WTC11 (cell line): Measurements from ENCODE around the gene CDPF1. TPM values are rescaled to one million over a fixed set of nuclear protein-coding genes. Genes with fewer than 3 reads are reported as not detected.

Experiments used
- ATAC-seq: fragments of 200-7000 bp; cut with Tn5 transposase; 2 replicates; pipeline ENCODE4 v1.10.0; 2021; ENCODE audit warnings: mild to moderate bottlenecking, moderate library complexity
- CTCF ChIA-PET: fragments of 300-600 bp; sonication (Branson Sonifier 250); formaldehyde crosslinking; loops from one replicate; lab custom pipeline; 2021; ENCODE audit warnings: antibody characterized with exemption; lab: Charles Lee
- POLR2A ChIA-PET: fragments of 350-600 bp; sonication (Branson Sonifier 250); formaldehyde crosslinking; loops from one replicate; lab custom pipeline; 2021; ENCODE audit warnings: antibody characterized with exemption; lab: Charles Lee
- DNase-seq: peaks from one replicate; pipeline ENCODE4 v3.0.0; 2021; ENCODE audit warnings: low spot score
- H3K27ac Mint-ChIP-seq: 2 replicates; pipeline ENCODE4 v1.8.0; 2021; ENCODE audit warnings: mixed read lengths
- H3K27me3 Mint-ChIP-seq: 2 replicates; pipeline ENCODE4 v1.8.0; 2021; ENCODE audit warnings: low read depth, mild to moderate bottlenecking, moderate library complexity, mixed read lengths
- H3K36me3 Mint-ChIP-seq: 2 replicates; pipeline ENCODE4 v1.8.0; 2021; ENCODE audit warnings: mixed read lengths
- H3K4me1 Mint-ChIP-seq: 2 replicates; pipeline ENCODE4 v1.8.0; 2022; ENCODE audit warnings: mixed read lengths
- H3K4me3 Mint-ChIP-seq: 2 replicates; pipeline ENCODE4 v1.8.0; 2021; ENCODE audit warnings: mild to moderate bottlenecking, moderate library complexity, mixed read lengths
- H3K9me3 Mint-ChIP-seq: 2 replicates; pipeline ENCODE4 v1.8.0; 2021; ENCODE audit warnings: mixed read lengths
- ARID4B ChIP-seq: sonication (generic); formaldehyde crosslinking; IDR thresholded peaks from 2 replicates; pipeline ENCODE4 v1.8.0; 2023; ENCODE audit warnings: missing genetic modification reagents, mild to moderate bottlenecking, borderline replicate concordance
- CBFB ChIP-seq: sonication (generic); formaldehyde crosslinking; IDR thresholded peaks from 2 replicates; pipeline ENCODE4 v1.8.1; 2022; ENCODE audit warnings: mild to moderate bottlenecking, low read depth, missing genetic modification reagents
- CTCF ChIP-seq: fragments of 200-600 bp; IDR thresholded peaks from 2 replicates; pipeline ENCODE4 v1.8.0; 2022; ENCODE audit warnings: antibody characterized with exemption
- ELF4 ChIP-seq: sonication (generic); formaldehyde crosslinking; IDR thresholded peaks from 2 replicates; pipeline ENCODE4 v1.8.1; 2022; ENCODE audit warnings: low read depth, mild to moderate bottlenecking, moderate library complexity, missing genetic modification reagents
- ERG ChIP-seq: fragments of 250-450 bp; sonication (Bioruptor Pico); IDR thresholded peaks from 2 replicates; pipeline ENCODE4 v1.8.0; 2021; ENCODE audit warnings: mild to moderate bottlenecking
- ESRRA ChIP-seq: sonication (generic); formaldehyde crosslinking; IDR thresholded peaks from 2 replicates; pipeline ENCODE4 v1.8.1; 2022; ENCODE audit warnings: mild to moderate bottlenecking, missing genetic modification reagents, borderline replicate concordance
- ETV6 ChIP-seq: sonication (generic); formaldehyde crosslinking; IDR thresholded peaks from 2 replicates; pipeline ENCODE4 v1.8.1; 2022; ENCODE audit warnings: mild to moderate bottlenecking, missing genetic modification reagents
- FOXK1 ChIP-seq: sonication (generic); formaldehyde crosslinking; IDR thresholded peaks from 2 replicates; pipeline ENCODE4 v1.8.0; 2022; ENCODE audit warnings: mild to moderate bottlenecking, moderate library complexity, missing genetic modification reagents
- IRF2 ChIP-seq: sonication (generic); formaldehyde crosslinking; IDR thresholded peaks from 2 replicates; pipeline ENCODE4 v1.8.0; 2022; ENCODE audit warnings: low read depth, missing genetic modification reagents, borderline replicate concordance
- MLX ChIP-seq: sonication (generic); formaldehyde crosslinking; IDR thresholded peaks from 2 replicates; pipeline ENCODE4 v1.8.1; 2023; ENCODE audit warnings: mild to moderate bottlenecking, missing genetic modification reagents, moderate library complexity
- NR1H2 ChIP-seq: sonication (generic); formaldehyde crosslinking; IDR thresholded peaks from 2 replicates; pipeline ENCODE4 v1.9.0; 2021; ENCODE audit warnings: mild to moderate bottlenecking, moderate library complexity, missing genetic modification reagents
- RORB ChIP-seq: fragments of 250-450 bp; sonication (Bioruptor Pico); IDR thresholded peaks from 2 replicates; pipeline ENCODE4 v1.9.0; 2021; ENCODE audit warnings: mild to moderate bottlenecking
- SOX15 ChIP-seq: fragments of 250-450 bp; sonication (Bioruptor Pico); IDR thresholded peaks from 2 replicates; pipeline ENCODE4 v1.9.0; 2021; ENCODE audit warnings: mild to moderate bottlenecking
- ZBTB21 ChIP-seq: sonication (generic); formaldehyde crosslinking; IDR thresholded peaks from 2 replicates; pipeline ENCODE4 v1.8.1; 2023; ENCODE audit warnings: mild to moderate bottlenecking, missing genetic modification reagents, borderline replicate concordance
- ZMAT4 ChIP-seq: fragments of 250-450 bp; sonication (Bioruptor Pico); IDR thresholded peaks from 2 replicates; pipeline ENCODE4 v1.9.0; 2021; ENCODE audit warnings: mild to moderate bottlenecking
- ZNF317 ChIP-seq: sonication (generic); formaldehyde crosslinking; IDR thresholded peaks from 2 replicates; pipeline ENCODE4 v1.8.1; 2023; ENCODE audit warnings: low read depth, mild to moderate bottlenecking, moderate library complexity, missing genetic modification reagents, borderline replicate concordance
- total RNA-seq: library from RNA; stranded (reverse); gene quantifications from 3 replicates; pipeline ENCODE4 v1.2.3, GENCODE V29; 2021
- TF ChIP-seq, protein P1 (sequence below): sonication (generic); formaldehyde crosslinking; IDR thresholded peaks from 2 replicates; pipeline ENCODE4 v1.8.0; 2022; ENCODE audit warnings: mild to moderate bottlenecking, missing genetic modification reagents
- TF ChIP-seq, protein P2 (sequence below): sonication (generic); formaldehyde crosslinking; IDR thresholded peaks from 2 replicates; pipeline ENCODE4 v1.8.1; 2022; ENCODE audit warnings: low read depth, mild to moderate bottlenecking, moderate library complexity, missing genetic modification reagents, borderline replicate concordance
- TF ChIP-seq, protein P3 (sequence below): sonication (generic); formaldehyde crosslinking; IDR thresholded peaks from 2 replicates; pipeline ENCODE4 v1.8.1; 2022; ENCODE audit warnings: low read depth, missing genetic modification reagents, borderline replicate concordance
- TF ChIP-seq, protein P4 (sequence below): fragments of 250-450 bp; sonication (Bioruptor Pico); conservative IDR thresholded peaks from 2 replicates; pipeline ENCODE4 v1.9.0; 2021; ENCODE audit warnings: mild to moderate bottlenecking

The CDPF1 gene
- total RNA-seq, 1 experiment from 2014 or later, result 11.5 TPM

DNA sequence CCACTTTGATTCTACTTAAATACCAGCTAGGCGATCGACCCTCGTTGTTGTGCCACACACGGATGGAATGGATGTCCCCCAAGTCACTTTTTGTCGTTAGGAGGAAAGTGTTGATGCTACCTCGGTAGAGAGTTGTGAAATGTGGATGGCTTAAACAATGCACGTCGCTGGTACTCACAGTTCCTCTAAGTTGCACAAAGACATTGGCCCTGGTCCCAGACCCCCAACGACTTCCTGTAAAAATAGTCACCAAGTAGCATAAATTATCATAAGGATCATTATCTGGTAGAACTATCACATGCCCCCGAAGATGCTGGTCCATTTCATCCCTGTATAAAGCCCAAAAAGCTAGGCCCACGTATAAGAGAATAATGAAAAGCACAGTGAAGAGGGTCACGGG, 9.3 kb upstream of the CDPF1 start:
- CTCF ChIA-PET, result no interaction called here
- no peak overlapping the region for H3K4me3 Mint-ChIP-seq
- TF ChIP-seq ERG (CRISPR knock-in tag), result no peak
- TF ChIP-seq RORB (CRISPR knock-in tag), result no peak
- no peak for TF ChIP-seq ESRRA
- TF ChIP-seq FOXK1, result no peak
- no peak for TF ChIP-seq ETV6
- TF ChIP-seq NR1H2 (CRISPR knock-in tag), result no peak
- TF ChIP-seq MLX, result no peak
- TF ChIP-seq, protein P1, sequence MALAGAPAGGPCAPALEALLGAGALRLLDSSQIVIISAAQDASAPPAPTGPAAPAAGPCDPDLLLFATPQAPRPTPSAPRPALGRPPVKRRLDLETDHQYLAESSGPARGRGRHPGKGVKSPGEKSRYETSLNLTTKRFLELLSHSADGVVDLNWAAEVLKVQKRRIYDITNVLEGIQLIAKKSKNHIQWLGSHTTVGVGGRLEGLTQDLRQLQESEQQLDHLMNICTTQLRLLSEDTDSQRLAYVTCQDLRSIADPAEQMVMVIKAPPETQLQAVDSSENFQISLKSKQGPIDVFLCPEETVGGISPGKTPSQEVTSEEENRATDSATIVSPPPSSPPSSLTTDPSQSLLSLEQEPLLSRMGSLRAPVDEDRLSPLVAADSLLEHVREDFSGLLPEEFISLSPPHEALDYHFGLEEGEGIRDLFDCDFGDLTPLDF (CRISPR knock-in tag), result no peak
- TF ChIP-seq ZNF317, result no peak
- TF ChIP-seq, protein P2, sequence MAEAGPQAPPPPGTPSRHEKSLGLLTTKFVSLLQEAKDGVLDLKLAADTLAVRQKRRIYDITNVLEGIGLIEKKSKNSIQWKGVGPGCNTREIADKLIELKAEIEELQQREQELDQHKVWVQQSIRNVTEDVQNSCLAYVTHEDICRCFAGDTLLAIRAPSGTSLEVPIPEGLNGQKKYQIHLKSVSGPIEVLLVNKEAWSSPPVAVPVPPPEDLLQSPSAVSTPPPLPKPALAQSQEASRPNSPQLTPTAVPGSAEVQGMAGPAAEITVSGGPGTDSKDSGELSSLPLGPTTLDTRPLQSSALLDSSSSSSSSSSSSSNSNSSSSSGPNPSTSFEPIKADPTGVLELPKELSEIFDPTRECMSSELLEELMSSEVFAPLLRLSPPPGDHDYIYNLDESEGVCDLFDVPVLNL (CRISPR knock-in tag), result no peak
- no peak for TF ChIP-seq ELF4 (CRISPR knock-in tag)
- no peak for TF ChIP-seq ARID4B
- no peak for TF ChIP-seq CTCF
- TF ChIP-seq, protein P3, sequence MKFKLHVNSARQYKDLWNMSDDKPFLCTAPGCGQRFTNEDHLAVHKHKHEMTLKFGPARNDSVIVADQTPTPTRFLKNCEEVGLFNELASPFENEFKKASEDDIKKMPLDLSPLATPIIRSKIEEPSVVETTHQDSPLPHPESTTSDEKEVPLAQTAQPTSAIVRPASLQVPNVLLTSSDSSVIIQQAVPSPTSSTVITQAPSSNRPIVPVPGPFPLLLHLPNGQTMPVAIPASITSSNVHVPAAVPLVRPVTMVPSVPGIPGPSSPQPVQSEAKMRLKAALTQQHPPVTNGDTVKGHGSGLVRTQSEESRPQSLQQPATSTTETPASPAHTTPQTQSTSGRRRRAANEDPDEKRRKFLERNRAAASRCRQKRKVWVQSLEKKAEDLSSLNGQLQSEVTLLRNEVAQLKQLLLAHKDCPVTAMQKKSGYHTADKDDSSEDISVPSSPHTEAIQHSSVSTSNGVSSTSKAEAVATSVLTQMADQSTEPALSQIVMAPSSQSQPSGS (CRISPR knock-in tag), result no peak
- no peak for TF ChIP-seq ZBTB21
- TF ChIP-seq ZMAT4 (CRISPR knock-in tag), result no peak
- TF ChIP-seq CBFB (CRISPR knock-in tag), result no peak
- TF ChIP-seq, protein P4, sequence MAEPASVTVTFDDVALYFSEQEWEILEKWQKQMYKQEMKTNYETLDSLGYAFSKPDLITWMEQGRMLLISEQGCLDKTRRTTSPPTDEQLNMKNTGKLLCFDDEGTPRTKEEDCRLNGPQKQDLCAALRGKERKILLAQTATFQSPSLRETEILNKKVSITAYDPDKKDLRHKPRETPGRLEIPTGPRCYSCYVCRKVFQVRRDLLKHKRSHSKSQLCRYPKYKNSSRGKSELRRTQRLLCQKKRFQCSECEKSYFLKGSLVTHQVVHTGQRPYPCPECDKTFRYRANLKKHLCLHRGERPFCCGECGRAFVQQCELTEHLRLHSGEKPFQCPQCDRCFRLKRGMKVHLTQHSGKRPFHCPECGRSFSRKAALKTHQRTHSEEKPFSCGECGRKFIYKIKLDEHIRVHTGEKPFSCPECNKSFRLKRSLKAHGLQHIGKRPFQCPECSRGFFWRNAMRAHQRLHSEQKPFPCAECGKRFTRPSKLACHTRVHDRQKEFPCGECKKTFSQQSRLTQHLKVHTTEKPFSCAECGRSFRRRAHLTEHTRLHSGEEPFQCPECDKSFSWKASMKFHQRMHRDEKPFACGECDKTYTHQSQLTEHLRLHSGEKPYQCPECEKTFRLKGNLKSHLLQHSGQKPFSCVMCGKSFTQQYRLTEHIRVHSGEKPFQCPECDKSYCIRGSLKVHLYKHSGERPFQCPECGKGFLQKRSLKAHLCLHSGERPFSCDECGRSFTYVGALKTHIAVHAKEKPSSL (CRISPR knock-in tag), result no peak
- TF ChIP-seq IRF2, result no peak
- TF ChIP-seq SOX15 (CRISPR knock-in tag), result no peak
- TF ChIP-seq, all 79 proteins: peak for 0
- no peak overlapping the region for H3K27ac Mint-ChIP-seq
- peaks cover 11% of the 10 kb centered on the region for H3K36me3 Mint-ChIP-seq
- peaks cover 18% of the 10 kb centered on the region for H3K9me3 Mint-ChIP-seq
- DNase-seq (no peak), ATAC-seq (no peak)
- H3K27me3 Mint-ChIP-seq, result peaks cover 80% of the 10 kb centered on the region
- H3K4me1 Mint-ChIP-seq, result no peaks in the 10 kb centered on the region
- POLR2A ChIA-PET, result no interaction called here
